ENCODE results near the gene RGS14. TPM values are rescaled to one million over a fixed set of nuclear protein-coding genes. Genes with fewer than 3 reads are reported as not detected.

The RGS14 gene
- total and polyA plus RNA-seq, 9 donors, result 0.73 to 27.0 (median 7.2) TPM

GRCh38 chr5:177346820-177347219, 10.9 kb upstream of the RGS14 start:
- no peaks in the 10 kb centered on the region for H3K27me3 ChIP-seq
- no peaks in the 10 kb centered on the region for H3K9me3 ChIP-seq
- DNase-seq, result peak in 1 of 5 donors; percentile 5
- no peak overlapping the region for H3K27ac ChIP-seq
- TF ChIP-seq POLR2A (IDR thresholded peaks at IDR 0.05), result no peak
- TF ChIP-seq, protein P1, sequence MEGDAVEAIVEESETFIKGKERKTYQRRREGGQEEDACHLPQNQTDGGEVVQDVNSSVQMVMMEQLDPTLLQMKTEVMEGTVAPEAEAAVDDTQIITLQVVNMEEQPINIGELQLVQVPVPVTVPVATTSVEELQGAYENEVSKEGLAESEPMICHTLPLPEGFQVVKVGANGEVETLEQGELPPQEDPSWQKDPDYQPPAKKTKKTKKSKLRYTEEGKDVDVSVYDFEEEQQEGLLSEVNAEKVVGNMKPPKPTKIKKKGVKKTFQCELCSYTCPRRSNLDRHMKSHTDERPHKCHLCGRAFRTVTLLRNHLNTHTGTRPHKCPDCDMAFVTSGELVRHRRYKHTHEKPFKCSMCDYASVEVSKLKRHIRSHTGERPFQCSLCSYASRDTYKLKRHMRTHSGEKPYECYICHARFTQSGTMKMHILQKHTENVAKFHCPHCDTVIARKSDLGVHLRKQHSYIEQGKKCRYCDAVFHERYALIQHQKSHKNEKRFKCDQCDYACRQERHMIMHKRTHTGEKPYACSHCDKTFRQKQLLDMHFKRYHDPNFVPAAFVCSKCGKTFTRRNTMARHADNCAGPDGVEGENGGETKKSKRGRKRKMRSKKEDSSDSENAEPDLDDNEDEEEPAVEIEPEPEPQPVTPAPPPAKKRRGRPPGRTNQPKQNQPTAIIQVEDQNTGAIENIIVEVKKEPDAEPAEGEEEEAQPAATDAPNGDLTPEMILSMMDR (IDR thresholded peaks at IDR 0.05), result no peak
- no peak for TF ChIP-seq EP300 (IDR thresholded peaks at IDR 0.05)
- H3K4me1 ChIP-seq (ENCODE audit: insufficient read depth), result peaks cover 11% of the 10 kb centered on the region
- 20 to 47% (median 21%) methylated on average over 4 of the region's 4 CpGs for WGBS, 3 donors
- intact Hi-C loops (cut with DNase I), result no loop called here
- H3K36me3 ChIP-seq, result no peaks in the 10 kb centered on the region
- H3K4me3 ChIP-seq, result no peak overlapping the region

GRCh38 chr5:177347699-177348098, 10.0 kb upstream of the RGS14 start:
- Histone ChIP-seq H3K4me1 (ENCODE audit: insufficient read depth) (peaks cover 14% of the 10 kb centered on the region), H3K36me3 (no peaks in the 10 kb centered on the region), H3K4me3 (no peak overlapping the region), H3K27me3 (no peaks in the 10 kb centered on the region), H3K9me3 (no peaks in the 10 kb centered on the region), H3K27ac (no peak overlapping the region)
- WGBS, 3 donors, result 75 to 82% (median 80%) methylated on average over 4 of the region's 4 CpGs
- intact Hi-C loops (cut with DNase I), result no loop called here
- TF ChIP-seq, protein P1 (IDR thresholded peaks at IDR 0.05), result no peak
- no peak for TF ChIP-seq POLR2A (IDR thresholded peaks at IDR 0.05)
- no peak for TF ChIP-seq EP300 (IDR thresholded peaks at IDR 0.05)
- no peak for DNase-seq

DNA sequence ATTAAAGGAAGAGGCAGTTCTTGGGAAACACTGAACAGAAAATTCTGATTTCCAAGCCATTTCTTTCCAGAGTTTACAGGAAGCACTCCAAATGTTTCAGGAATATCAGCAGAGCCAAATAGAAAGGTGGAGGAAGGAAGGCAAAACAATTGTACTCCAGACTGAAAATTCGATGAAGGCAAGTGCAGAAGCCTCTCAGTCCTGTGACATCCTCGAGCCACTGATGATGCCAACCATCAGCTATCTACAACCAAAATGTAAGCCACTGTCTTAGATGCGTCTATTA, 8.4 kb upstream of the RGS14 start:
- Histone ChIP-seq H3K9me3 (no peaks in the 10 kb centered on the region), H3K4me3 (no peak overlapping the region), H3K36me3 (no peaks in the 10 kb centered on the region), H3K4me1 (ENCODE audit: insufficient read depth) (peaks cover 14% of the 10 kb centered on the region), H3K27me3 (no peaks in the 10 kb centered on the region), H3K27ac (no peak overlapping the region)
- 60 to 69% (median 61%) methylated on average over 3 of the region's 3 CpGs for WGBS, 3 donors
- TF ChIP-seq POLR2A (IDR thresholded peaks at IDR 0.05) (no peak), EP300 (IDR thresholded peaks at IDR 0.05) (no peak)
- TF ChIP-seq, protein P1 (IDR thresholded peaks at IDR 0.05), result no peak
- no peak for DNase-seq
- intact Hi-C loops (cut with DNase I), result no loop called here

- H3K4me3 ChIP-seq, result no peak overlapping the region
- WGBS, 3 donors, result 79 to 83% (median 82%) methylated on average over 5 of the region's 5 CpGs
- intact Hi-C loops (cut with DNase I), result no loop called here
Measured at GRCh38 chr5:177349762-177350161, 8.0 kb upstream of the RGS14 start.

More at GRCh38 chr5:177349762-177350161, 8.0 kb upstream of the RGS14 start:
- Histone ChIP-seq H3K4me1 (ENCODE audit: insufficient read depth) (peaks cover 14% of the 10 kb centered on the region), H3K36me3 (no peaks in the 10 kb centered on the region), H3K27ac (no peak overlapping the region), H3K9me3 (no peaks in the 10 kb centered on the region), H3K27me3 (no peaks in the 10 kb centered on the region)
- no peak for TF ChIP-seq EP300 (IDR thresholded peaks at IDR 0.05)
- TF ChIP-seq, protein P1 (IDR thresholded peaks at IDR 0.05), result no peak
- no peak for TF ChIP-seq POLR2A (IDR thresholded peaks at IDR 0.05)
- no peak for DNase-seq
